HG03571 (cell line): Measurements from ENCODE around the gene F2RL3.

Experiments used
- ATAC-seq: cut with Tn5 transposase; IDR thresholded peaks from one replicate; pipeline ENCODE4 v1.9.1; 2021; ENCODE audit not compliant: unreplicated experiment

F2RL3 gene

DNA sequence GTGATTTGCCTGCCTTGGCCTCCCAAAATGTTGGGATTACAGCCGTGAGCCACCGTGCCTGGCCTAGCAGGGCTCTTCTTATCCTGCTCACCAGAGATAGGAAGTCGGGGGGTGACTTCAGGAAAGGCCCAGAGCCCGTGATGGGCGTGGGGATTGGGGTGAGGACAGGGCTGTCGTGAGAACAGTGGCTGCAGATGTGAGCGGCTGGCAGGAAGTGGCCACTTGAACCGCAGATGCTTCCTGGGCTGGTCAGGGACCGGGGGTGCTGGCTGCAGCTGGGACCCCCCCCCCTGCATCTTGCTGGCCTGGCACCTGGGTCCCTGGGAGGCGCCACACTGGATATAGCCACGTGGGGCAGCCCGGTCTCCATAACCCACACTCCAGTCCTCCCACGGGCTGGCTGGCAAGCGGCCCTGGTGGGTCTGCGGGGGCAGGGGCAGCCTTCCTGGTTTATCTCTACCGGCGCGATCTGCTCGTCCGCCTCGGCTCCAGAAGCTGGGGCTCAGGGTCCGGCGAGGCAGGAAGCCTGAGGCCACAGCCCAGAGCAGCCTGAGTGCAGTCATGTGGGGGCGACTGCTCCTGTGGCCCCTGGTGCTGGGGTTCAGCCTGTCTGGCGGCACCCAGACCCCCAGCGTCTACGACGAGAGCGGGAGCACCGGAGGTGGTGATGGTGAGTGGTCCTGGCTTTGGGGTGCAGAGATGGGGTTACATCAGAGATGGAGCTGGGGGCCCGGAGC, at the start of gene F2RL3:
Gene F2RL3, plus strand, starts transcription at position 371 of the 737 bp plus-strand sequence. Its CDS starts 191 bp downstream, at position 562.
- peak; percentile 45 for ATAC-seq

DNA sequence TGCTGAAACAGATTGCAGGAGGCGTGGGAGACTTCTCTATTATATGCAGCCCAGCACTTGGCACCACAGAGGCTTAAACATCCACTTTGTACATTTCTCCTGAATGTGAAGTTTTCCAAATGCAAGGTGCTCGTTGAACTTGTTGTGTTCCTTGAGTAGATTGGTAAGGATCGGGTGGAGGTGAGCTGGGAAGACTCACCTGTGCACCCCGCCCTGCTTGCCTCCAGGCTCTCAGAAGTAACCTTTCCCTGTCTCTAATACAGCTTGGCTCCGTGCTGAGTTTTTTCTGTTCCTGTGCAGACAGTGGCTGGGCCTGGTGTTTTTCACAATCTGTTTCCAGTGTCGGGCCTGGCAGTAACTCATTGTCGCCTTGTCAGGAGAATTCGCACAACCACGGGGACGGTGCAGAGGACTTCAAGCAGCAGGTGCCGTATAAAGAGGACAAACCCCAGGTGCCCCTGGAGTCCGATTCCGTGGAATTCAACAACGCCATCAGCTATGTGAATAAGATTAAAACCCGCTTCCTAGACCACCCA, 47.3 kb upstream of the F2RL3 start:
- no peak for ATAC-seq

DNA sequence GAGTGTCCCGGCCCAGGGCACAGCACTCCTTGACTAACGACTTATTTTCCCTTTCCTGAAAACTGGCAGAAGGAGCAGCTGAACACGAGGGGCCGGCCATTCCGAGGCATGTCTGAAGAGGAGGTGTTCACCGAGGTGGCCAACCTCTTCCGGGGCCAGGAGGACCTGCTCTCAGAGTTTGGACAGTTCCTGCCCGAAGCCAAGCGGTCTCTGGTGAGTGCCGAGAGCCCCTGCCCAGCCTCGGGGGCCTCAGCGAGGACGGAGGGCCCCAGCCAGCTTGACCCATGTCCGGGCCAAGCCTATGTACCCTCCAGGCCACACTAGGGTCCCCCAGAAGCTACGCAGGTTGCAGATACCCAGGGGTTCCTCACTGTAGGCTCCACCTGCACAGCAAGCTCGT, 41.9 kb upstream of the F2RL3 start:
- no peak for ATAC-seq

DNA sequence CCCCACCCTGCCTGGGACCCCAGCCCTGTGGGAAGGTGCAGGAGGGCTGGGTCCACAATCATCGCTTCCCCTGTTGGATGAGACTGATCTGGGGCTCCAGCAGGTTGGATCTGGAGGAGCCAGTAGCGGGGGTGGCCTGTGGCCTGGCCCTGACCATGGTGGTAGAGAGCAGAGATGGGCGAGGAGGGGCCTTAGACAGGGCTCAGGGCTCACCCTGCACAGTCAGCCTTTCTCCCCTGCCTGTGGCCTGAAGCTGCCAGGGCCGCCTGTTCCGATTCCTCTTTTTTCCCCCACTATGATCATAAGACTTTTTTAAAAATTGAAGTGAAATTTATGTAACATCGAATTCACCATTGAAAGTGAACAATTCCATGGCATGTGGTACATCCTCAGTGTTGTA, 41.4 kb upstream of the F2RL3 start:
- ATAC-seq: no peak

DNA sequence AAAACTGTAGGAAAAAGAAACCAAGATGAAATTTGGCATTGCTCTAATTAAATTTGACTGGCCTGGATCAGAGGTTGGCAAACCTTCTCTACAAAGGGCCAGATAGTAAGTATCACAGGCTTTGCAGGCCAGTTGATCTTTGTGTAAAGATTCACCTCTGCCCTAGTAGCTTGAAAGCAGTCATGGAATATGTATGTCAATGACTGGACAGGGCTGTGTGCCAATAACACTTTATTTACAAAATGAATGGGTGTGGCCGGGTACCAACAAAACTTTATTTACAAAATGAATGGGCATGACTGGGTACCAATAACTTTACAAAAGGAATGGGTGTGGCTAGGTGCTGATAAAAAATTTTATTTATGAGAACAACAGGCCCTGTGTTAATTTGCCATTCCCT, 39.6 kb upstream of the F2RL3 start:
- no peak for ATAC-seq

DNA sequence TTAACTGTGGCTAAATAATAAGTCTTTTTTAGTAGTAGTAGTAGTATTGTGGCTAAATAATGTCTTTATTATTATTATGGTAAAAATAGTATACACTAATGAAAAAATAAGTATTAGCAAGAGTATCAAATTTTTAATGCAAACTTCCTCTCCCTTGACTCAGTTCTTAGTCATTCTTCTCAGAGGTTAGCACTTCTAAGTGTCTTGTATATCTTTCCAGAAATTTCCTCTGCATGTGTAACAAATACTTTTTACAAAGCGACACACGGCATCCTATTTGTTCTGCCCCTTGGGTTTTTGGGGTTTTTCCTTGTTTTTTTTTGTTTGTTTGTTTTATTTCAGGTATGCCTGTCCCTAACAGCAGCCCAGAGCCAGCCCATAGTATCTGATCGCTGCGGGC, 38.7 kb upstream of the F2RL3 start:
- ATAC-seq: no peak

DNA sequence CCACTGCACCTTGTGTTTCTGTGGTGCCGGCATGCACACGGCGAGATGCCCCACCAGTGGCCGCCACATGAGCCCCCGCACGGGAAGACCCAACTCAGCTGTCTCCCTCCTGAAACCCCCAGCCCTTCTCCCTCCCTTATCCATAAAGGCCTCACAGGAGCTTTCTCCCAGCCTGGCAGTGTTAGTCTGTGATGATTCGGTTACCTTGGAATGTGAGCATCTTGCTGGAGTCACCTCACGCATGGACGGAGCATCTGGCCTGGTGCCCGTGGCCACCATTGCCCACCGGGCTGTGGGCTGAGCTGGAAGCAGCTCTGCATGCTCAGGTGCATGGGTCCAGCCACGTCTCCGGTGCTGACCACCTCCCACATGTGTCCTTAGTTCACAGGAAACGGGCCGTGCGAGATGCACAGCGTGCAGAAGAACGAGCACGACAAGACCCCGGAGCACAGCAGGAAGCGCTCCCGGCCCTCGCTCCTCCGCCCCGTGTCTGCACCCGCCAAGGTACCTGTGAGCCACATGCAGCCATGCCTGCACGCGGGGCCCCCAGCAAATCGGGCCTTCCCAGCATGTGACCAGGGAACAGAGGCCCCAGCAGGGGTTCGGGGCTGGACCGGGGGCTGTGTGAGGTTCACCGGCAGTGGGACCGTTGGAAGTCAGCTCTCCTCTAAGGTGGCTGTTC, 37.6 kb upstream of the F2RL3 start:
- no peak for ATAC-seq

DNA sequence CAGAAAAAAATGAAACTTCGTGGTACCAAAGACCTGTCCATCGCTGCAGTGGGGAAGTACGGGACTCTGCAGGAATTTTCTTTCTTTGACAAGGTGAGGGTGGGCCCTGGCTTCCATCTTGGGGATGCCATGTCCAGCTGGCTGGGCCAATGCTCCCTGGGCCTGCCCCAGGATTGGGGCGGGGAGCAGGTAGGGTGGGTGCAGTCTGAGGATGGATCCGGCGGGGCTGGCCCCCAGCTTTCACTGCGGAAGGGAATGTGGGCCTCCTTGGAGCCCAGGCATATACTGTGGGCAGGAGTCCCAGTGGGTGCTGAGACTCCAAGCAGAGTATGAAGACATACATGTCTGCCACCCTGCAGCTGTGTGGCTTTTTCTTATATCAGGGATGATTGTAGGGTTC, 35.7 kb upstream of the F2RL3 start:
- no peak for ATAC-seq

DNA sequence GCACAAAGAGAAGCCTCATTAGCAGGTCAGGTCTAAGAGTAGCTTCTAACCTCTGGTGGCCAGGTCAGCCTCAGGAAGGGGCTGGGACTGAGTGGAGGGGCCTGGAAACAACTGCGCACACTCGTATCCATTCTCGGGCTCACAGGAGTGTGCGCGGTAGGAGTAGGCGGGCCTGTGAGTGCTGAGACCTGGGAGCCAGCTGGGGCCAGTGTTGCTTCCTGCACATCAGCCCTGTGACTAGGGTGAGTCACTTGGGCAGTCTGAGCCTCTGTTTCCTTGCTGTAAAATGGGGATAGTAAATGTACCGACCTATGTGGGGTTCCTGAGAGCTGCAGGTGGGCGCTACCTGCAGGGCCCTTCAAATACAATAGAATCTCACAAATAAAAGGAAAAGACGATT, 32.7 kb upstream of the F2RL3 start:
- no peak for ATAC-seq

DNA sequence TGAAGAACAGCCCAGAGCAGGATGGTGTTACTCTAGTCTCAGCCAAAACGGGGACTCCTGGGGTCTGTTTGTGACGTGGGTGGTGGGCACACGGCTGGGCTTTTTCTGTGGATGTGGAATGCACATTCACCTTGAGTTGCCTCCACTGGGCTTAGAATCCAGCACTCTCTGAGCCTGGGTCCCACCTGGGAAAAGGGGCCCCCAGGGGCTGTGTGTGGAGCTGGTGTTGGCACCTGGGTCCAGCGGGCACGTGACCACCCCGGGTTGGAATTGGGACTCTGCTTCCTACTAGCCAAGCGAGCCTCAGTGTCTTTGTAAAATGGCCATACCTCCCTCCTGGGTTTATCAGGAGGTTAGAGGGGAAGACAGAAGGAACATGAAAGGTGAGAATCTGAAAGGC, 29.2 kb upstream of the F2RL3 start:
- no peak for ATAC-seq

DNA sequence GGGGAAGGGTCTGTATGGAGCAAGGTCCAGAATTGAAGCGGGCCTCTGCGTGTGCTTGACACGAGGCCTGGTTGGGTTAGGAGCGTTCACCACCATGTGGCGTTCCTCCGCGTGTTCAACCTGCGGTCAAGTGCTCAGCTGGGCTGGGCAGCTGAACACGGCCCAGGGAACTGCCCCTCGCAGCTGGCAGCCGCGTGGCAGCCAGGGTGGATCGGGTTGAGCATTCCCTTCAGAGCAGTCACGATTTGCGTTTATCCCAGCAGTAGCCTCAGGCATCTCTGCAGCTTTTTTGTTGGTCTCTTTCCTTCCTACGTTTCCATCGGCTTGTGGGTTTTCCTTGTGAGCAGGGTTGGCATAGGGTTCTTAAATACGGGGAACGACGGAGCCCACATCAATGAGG, 28.7 kb upstream of the F2RL3 start:
- no peak for ATAC-seq

DNA sequence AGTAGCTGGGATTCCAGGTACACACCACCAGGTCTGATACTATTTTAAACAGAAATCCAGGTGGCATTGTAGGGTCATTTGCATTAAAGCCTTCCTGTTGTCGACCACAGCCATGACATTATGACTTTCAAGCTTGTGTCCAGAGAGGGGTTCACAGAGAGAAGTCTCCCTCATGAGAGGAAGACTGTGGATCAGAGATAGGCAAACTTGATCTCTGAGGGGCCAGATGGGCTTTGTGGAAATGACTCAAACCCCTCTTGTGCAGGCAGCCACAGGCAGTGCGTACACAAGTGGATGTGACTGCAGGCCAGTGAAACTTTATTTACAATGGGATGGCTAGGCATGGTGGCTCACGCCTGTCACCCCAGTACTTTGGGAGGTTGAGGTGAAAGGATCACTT, 27.8 kb upstream of the F2RL3 start:
- ATAC-seq: no peak

DNA sequence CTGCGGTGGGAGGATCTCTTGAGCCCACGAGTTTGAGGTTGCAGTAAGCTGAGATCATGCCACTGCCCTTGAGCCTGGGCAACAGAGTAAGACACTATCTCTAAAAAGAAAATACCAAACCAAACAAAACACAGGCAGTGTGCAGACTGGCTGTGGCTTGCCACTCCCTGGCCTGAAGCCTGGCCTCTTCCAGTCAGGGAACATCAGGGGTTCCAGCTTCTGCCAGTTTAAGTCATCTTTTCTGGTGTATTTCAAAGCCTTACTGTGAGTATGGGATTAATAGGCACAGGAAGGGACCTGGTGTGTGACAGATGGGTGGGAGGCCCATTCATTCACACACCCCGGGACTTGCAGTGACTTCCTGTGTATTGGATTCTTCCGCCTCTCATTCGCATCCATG, 27.0 kb upstream of the F2RL3 start:
- no peak for ATAC-seq

DNA sequence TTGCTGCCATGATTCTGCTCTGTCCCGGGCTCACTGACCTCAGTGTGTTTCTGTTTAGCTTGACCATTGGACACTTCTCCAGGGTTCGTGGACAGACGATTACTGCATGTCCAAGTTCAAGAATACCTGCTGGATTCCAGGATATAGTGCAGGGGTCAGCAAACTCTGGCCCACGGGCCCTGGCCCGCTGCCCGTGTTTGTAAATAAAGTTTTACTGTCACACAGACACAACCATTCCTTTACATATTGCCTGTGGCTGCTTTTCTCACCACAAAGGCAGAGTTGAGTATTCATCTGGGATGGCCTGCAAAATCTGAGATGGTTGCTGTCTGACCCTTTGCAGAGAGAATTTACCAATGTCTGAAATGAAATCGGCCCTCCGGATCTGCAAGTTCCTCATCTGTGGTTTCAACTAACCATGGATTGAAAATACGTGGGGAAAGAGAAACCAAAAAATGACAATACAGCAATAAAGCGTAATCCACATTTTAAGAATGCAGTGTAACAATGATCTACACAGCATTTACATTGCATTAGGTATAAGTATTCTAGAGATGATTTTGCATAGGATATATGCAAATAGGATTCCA, 25.9 kb upstream of the F2RL3 start:
- no peak for ATAC-seq

DNA sequence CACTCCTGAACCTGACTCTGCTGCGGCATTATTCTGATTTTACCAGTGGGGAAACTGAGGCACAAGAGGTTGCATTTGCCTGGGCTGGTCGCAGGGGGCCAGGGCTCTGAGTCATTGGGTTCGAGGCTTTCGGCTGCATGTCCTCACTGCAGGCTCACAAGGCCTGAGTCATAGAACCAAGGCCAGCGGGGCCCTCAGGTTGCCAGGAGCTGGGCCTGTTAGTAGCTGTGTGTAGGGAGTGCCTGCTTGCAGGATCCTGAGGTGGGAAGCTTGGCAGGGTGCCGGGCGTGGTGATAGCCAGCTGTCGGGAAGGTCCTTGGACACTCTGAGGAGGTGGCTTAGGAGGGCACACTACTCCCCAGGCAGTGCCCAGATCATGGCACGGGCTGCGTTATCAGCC, 21.6 kb upstream of the F2RL3 start:
- no peak for ATAC-seq

DNA sequence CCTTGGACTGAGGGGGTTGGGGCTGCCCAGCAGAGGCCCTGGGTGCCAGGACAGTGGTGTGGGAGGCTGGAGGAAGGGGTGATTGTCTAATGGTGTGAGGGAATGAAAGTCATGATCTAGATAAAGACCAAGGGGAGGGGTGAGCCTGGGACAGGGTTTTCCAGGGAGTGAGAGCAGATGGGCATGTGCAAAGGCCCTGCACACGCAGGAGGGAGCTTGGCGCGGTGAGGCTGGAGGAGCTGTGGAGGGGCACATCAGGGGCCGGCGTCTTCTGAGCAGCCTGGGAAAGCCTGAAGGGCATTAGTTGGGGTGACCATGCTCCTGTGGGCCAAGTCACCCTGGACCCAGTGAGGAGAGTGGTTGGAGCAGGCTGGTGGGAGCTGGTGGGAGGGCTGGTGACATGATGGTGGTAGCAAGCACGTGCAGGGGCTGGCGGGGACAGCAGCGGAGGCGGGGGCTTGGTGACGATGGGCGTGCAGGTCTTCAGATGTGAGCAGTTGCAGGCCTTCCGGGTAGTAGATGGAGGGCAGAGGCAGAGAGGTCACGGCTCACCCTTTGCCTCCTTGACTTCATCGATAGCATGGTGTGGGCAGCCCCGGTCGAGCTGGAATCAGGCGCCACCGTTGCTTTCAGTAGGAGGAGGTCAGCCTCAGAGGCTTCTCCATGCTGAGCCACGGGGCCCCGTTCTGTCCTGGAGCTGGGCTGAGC, 20.2 kb upstream of the F2RL3 start:
- no peak for ATAC-seq

DNA sequence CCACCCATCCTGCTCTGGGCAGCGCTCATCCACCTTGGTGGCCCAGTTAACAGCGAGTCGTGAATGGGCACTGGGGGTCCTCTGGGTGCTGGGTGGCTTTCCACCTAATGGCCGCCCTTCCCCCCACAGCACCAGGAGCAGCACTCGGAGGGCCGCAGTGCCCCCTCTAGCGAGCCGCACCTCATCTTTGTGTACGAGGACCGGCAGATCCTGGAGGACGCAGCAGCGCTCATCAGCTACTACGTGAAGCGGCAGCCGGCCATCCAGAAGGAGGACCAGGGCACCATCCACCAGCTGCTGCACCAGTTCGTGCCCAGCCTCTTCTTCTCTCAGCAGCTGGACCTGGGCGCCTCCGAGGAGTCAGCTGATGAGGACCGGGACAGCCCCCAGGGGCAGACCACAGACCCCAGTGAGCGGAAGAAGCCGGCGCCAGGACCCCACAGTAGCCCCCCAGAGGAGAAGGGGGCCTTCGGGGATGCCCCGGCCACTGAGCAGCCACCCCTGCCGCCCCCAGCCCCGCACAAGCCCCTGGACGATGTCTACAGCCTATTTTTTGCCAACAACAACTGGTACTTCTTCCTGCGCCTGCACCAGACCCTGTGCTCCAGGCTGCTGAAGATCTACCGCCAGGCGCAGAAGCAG, 19.3 kb upstream of the F2RL3 start:
- ATAC-seq: no peak

DNA sequence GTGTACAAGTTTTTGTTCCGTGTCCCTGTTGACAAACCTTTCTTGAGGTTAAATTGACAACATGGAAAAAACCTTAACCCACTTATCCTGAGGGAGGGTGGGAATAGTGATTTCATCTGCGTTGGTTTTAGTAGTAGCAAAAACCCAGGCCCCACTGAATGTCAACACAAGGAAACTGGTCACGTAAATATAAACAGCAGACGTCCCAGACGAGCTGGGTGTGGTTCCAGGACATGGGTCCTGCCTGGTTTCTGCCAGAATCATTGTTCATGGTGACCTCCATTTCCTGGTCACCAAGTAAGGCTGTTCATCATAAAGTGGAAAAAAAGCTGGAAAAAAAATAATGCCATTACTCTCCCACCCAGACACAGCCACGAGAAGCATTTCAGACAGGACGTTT, 16.9 kb upstream of the F2RL3 start:
- no peak for ATAC-seq

DNA sequence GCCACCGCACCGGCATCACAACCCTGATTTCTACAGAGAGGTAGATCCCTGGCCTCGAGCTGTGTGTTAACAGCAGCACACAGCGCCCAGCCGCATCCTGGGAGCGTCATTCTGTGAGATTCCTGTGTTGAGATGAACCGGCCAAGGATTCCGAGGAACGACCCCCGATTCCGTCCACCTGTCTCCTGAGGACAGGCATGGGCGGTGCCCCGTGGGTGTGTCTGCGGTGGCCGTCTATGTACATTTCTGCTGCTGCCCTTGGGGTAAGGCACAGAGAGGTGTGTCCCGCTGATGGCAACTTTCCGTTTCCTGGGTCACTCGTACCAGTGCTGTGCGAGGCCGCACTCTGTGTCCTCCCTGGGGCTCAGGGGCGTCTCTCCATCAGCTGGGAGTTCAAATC, 16.1 kb upstream of the F2RL3 start:
- no peak for ATAC-seq

DNA sequence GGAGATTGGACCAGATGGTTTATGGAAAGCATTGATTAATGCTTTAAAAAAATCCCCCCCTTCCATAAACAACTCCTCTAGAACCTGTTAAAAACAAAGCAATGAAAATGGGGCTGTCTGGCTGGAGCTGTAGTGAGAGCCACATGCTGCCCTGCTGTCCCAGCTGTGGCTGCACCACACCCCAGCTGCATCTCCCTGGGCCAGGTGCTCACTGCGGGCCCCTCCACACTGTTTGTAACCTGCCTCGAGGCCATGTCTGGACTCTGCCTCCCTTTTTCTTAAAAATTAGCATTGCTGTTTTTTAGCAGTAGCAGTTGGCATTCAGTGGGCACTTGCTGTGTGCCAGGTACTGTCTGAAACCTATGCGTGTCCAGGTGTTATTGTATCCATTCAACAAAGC, 15.2 kb upstream of the F2RL3 start:
- no peak for ATAC-seq
